A549 treated with DMSO at 1 μM for 4 hours (cell line): ENCODE measurements around the gene KIR3DL1. TPM values are rescaled to one million over a fixed set of nuclear protein-coding genes. Genes with fewer than 3 reads are reported as not detected.

ENCODE experiments used
- total RNA-seq: library from RNA; stranded (reverse); fragments of 200-300 nt; extraction: Qiagen RNA extraction; gene quantifications from 5 replicates; pipeline ENCODE4 v1.2.3, GENCODE V29; 2022; ENCODE audit warnings: low read depth

Gene KIR3DL1
- not detected in 5 replicates for total RNA-seq

GRCh38 chr19:54816251-54816650 lies at the start of gene KIR3DL1:
Gene KIR3DL1 (plus strand): TSS chr19:54816468.

GRCh38 chr19:54769646-54770045 lies 46.6 kb upstream of the KIR3DL1 start, which contains the start of gene KIR2DL1:
Gene KIR2DL1 (plus strand): TSS chr19:54769793. CDS start chr19:54769851, 58 bp downstream.

GRCh38 chr19:54803410-54803809 lies 12.9 kb upstream of the KIR3DL1 start, which contains the start of gene KIR2DL4:
Gene KIR2DL4 (plus strand): TSS chr19:54803610. CDS start chr19:54803652, 42 bp downstream.

GRCh38 chr19:54832496-54832895 lies 16.2 kb downstream of the KIR3DL1 start, which contains the start of gene KIR2DS4:
Gene KIR2DS4 (plus strand): TSS chr19:54832676.

GRCh38 chr19:54850061-54850640 lies 33.9 kb downstream of the KIR3DL1 start, which contains the start of gene KIR3DL2:
Gene KIR3DL2 (plus strand): TSS chr19:54850443. CDS start chr19:54850476, 33 bp downstream.

GRCh38 chr19:54873990-54874389 lies 57.7 kb downstream of the KIR3DL1 start, which contains the start of gene FCAR:
Gene FCAR (plus strand): TSS chr19:54874235. CDS start chr19:54874290, 55 bp downstream.

Other genes with a start within 250 kb of the KIR3DL1 start
- not detected in 5 replicates for gene LILRA2, start 242.7 kb upstream of the KIR3DL1 start, total RNA-seq
- gene LILRA1, start 222.8 kb upstream of the KIR3DL1 start, total RNA-seq: not detected in 5 replicates
- gene LILRB1, start 186.0 kb upstream of the KIR3DL1 start, total RNA-seq: 0.03 to 0.07 TPM in 2 of 5 replicates, not detected in the others
- gene LILRB4, start 153.5 kb upstream of the KIR3DL1 start, total RNA-seq: not detected in 5 replicates
- not detected in 5 replicates for gene KIR3DL3, start 92.0 kb upstream of the KIR3DL1 start, total RNA-seq
- not detected in 5 replicates for gene KIR2DL3, start 78.0 kb upstream of the KIR3DL1 start, total RNA-seq
- gene KIR2DL1, start 46.7 kb upstream of the KIR3DL1 start, total RNA-seq: not detected in 5 replicates
- gene KIR2DL4, start 12.9 kb upstream of the KIR3DL1 start, total RNA-seq: not detected in 5 replicates
- not detected in 5 replicates for gene KIR2DS4, start 16.2 kb downstream of the KIR3DL1 start, total RNA-seq
- gene KIR3DL2, start 34.0 kb downstream of the KIR3DL1 start, total RNA-seq: not detected in 5 replicates
- gene FCAR, start 57.8 kb downstream of the KIR3DL1 start, total RNA-seq: not detected in 5 replicates
- not detected in 5 replicates for gene NCR1, start 89.7 kb downstream of the KIR3DL1 start, total RNA-seq
- 0.06 to 0.38 TPM in 2 of 5 replicates, not detected in the others for gene NLRP7, start 131.1 kb downstream of the KIR3DL1 start, total RNA-seq
- gene NLRP2, start 149.9 kb downstream of the KIR3DL1 start, total RNA-seq: 22.2 to 28.4 TPM (median 27.4 TPM) in 5 replicates
- 0.07 to 0.15 TPM (median 0.12 TPM) in 4 of 5 replicates, not detected in the other for gene GP6, start 221.8 kb downstream of the KIR3DL1 start, total RNA-seq
- gene RDH13, start 246.7 kb downstream of the KIR3DL1 start, total RNA-seq: 16.7 to 21.1 TPM (median 20.7 TPM) in 5 replicates